ENCODE results near the gene EMC9. TPM values are rescaled to one million over a fixed set of nuclear protein-coding genes. Genes with fewer than 3 reads are reported as not detected.
A peak's percentile ranks its signal among the peaks of the same experiment; 100 is the strongest.

Gene EMC9
- total and polyA plus RNA-seq, 10 of the 15 experiments (the other 5 are each of a cell fraction or from before 2014, with no cell fraction given) = 15.3 to 60.5 (median 30.3) TPM

- no peak for TF ChIP-seq ZBTB40 (IDR thresholded peaks at IDR 0.05; ENCODE audit: borderline replicate concordance)
- TF ChIP-seq, protein P1, sequence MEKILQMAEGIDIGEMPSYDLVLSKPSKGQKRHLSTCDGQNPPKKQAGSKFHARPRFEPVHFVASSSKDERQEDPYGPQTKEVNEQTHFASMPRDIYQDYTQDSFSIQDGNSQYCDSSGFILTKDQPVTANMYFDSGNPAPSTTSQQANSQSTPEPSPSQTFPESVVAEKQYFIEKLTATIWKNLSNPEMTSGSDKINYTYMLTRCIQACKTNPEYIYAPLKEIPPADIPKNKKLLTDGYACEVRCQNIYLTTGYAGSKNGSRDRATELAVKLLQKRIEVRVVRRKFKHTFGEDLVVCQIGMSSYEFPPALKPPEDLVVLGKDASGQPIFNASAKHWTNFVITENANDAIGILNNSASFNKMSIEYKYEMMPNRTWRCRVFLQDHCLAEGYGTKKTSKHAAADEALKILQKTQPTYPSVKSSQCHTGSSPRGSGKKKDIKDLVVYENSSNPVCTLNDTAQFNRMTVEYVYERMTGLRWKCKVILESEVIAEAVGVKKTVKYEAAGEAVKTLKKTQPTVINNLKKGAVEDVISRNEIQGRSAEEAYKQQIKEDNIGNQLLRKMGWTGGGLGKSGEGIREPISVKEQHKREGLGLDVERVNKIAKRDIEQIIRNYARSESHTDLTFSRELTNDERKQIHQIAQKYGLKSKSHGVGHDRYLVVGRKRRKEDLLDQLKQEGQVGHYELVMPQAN (conservative IDR thresholded peaks at IDR 0.05) = peak; percentile 91
- TF ChIP-seq SIN3A (IDR thresholded peaks at IDR 0.05; ENCODE audit: low read depth, low read length) = peak; percentile 80
- peak in 1 of 2 experiments; percentile 5; a peak in 1 of 3 replicates for TF ChIP-seq EGR1 (IDR thresholded peaks at IDR 0.05; ENCODE audit: borderline replicate concordance in 1 of 2, low read depth in 2 of 2, low read length in 2 of 2)
- peak; percentile 73; the same call in 1 of the 2 replicates for TF ChIP-seq SMARCA5 (IDR thresholded peaks at IDR 0.05)
- TF ChIP-seq, protein P2, sequence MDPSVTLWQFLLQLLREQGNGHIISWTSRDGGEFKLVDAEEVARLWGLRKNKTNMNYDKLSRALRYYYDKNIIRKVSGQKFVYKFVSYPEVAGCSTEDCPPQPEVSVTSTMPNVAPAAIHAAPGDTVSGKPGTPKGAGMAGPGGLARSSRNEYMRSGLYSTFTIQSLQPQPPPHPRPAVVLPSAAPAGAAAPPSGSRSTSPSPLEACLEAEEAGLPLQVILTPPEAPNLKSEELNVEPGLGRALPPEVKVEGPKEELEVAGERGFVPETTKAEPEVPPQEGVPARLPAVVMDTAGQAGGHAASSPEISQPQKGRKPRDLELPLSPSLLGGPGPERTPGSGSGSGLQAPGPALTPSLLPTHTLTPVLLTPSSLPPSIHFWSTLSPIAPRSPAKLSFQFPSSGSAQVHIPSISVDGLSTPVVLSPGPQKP (IDR thresholded peaks at IDR 0.05; ENCODE audit: low read depth, low read length) = no peak
- peak; percentile 96 for TF ChIP-seq MXI1 (IDR thresholded peaks at IDR 0.05; ENCODE audit: low read depth, low read length)
- peak; percentile 21; the same call in 1 of the 2 replicates for TF ChIP-seq SMAD5 (IDR thresholded peaks at IDR 0.05; ENCODE audit: low read depth)
- TF ChIP-seq EED (IDR thresholded peaks at IDR 0.05; ENCODE audit: low read depth) = peak; percentile 58; the same call in 1 of the 2 replicates
- TF ChIP-seq, protein P3, sequence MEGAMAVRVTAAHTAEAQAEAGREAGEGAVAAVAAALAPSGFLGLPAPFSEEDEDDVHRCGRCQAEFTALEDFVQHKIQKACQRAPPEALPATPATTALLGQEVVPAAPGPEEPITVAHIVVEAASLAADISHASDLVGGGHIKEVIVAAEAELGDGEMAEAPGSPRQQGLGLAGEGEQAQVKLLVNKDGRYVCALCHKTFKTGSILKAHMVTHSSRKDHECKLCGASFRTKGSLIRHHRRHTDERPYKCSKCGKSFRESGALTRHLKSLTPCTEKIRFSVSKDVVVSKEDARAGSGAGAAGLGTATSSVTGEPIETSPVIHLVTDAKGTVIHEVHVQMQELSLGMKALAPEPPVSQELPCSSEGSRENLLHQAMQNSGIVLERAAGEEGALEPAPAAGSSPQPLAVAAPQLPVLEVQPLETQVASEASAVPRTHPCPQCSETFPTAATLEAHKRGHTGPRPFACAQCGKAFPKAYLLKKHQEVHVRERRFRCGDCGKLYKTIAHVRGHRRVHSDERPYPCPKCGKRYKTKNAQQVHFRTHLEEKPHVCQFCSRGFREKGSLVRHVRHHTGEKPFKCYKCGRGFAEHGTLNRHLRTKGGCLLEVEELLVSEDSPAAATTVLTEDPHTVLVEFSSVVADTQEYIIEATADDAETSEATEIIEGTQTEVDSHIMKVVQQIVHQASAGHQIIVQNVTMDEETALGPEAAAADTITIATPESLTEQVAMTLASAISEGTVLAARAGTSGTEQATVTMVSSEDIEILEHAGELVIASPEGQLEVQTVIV (IDR thresholded peaks at IDR 0.05; ENCODE audit: borderline replicate concordance, partially characterized antibody) = no peak
- no peak for TF ChIP-seq TARDBP (IDR thresholded peaks at IDR 0.05; ENCODE audit: borderline replicate concordance)
- no peak for TF ChIP-seq HDAC2 (IDR thresholded peaks at IDR 0.05)
- no peak; the same call in 1 of the 2 replicates for TF ChIP-seq ZBED1 (IDR thresholded peaks at IDR 0.05; ENCODE audit: borderline replicate concordance)
- TF ChIP-seq IKZF2 (IDR thresholded peaks at IDR 0.05) = peak; percentile 53 to 66; a peak in 2 of 4 replicates
- TF ChIP-seq ZNF384 (IDR thresholded peaks at IDR 0.05; ENCODE audit: borderline replicate concordance, low read depth, low read length) = no peak
- TF ChIP-seq GATAD2B (conservative IDR thresholded peaks at IDR 0.05; ENCODE audit: low read depth) = no peak
- no peak for TF ChIP-seq STAT1 (conservative IDR thresholded peaks at IDR 0.05)
- peak; percentile 55; the same call in 1 of the 2 replicates for TF ChIP-seq NFYB (IDR thresholded peaks at IDR 0.05; ENCODE audit: insufficient read depth, low read depth, low read length)
- 0 out of 2 replicates have a peak, but pooled peaks have one; percentile 11 for TF ChIP-seq CREM (IDR thresholded peaks at IDR 0.05; ENCODE audit: low read depth)
These were observed 5.1 kb upstream of the EMC9 start, which contains the start of gene PSME2 (continued) for GRCh38 chr14:24146453-24146977.
